NCI-H226 (cell line): ENCODE data around the gene PCGF2.
"Not testable (repeated sequence)": the region's sequence is repeated elsewhere in the genome, so short reads cannot be mapped to it uniquely, and the experiment has no call there.

Source experiments
- DNase-seq: peaks from one replicate; pipeline ENCODE4 v3.0.0-alpha.2; 2015

PCGF2 gene

DNA sequence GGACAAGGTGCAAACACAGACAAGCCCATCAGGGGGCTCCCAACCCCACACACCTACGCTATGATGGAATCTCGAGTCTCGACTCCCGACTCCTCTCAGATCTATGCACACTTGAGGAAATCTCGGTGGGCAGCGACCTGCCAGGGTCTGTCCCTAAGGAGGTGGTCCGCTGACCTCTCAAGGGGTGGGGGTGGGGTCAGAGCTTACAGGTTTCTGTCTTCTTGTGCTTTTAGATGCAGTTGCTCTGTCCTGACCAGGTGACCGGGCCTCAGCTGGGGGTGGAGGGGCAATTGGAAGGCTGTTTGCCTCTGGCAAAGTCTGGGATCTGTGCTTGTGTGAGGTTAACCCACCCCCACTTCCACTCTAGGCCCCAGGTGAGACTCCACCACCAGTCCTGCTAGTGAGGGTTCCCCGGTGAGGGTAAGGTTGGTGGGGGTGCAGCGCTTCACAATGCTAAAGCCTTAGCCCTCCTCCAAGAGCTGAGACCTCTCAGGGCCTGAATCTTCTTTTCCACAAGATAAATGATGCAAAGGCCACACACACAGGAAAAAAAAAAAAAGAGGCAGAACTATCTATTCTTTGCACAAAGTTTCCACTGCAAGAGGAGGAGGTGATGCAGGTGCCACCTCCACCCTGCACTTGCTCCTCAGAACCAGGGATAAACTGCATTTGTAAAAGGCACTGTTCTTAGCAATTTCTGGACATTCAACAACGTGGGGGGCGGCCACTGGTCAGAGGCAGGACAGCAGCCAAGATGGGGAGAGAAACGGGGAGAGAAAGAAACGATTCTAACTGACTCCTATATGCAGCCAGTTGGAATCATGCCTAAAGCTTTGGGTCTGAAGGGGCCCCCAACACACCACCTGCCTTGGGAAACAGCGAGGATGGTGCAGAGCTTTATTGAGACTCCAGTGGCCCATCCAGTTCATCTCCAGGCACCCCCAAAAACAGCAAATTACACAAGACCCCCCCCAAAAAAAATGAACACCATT, 13.9 kb downstream of the PCGF2 start:
- no peak for DNase-seq

GRCh38 chr17:38733282-38733981, 14.7 kb downstream of the PCGF2 start:
- no peak for DNase-seq

- no peak for DNase-seq
Observed at GRCh38 chr17:38732376-38733281, 15.5 kb downstream of the PCGF2 start.

- no peak for DNase-seq
Observed at GRCh38 chr17:38731526-38732294, 16.4 kb downstream of the PCGF2 start.

- peak; percentile 51 for DNase-seq
Observed at GRCh38 chr17:38730526-38731379, 17.4 kb downstream of the PCGF2 start.

DNA sequence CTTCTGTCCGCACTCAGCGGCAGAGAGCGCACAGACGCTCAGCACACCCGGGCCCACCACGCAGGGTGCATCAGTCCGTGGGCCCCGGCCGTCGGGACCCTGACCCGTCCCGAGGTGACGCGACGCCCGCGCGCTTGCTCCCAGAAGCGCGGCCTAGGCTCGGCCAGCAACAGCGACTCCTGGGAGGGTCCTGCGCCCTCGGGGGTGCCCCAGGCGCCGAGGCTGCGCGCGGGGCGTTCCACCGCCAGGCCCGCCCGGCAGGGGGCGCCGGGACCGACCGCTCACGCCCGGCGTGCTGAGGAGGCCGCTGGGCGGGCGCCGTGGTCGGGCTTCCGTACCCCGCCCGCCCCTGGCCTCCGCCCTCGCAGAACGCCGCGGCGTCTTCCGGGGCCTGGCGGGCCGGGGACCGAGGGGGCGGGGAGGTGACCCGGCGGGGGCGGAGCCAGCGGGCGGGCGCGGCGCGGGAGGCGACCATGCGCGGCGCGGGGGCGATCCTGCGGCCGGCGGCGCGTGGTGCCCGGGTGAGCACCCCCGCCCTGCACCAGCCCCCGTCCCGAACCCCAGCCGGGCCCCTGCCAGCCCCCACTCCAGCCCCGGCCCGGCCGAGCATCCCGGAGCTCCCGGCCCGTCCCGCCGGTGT, 18.1 kb downstream of the PCGF2 start, which contains the start of gene CISD3:
Gene CISD3 (plus strand): TSS at position 456 of the 640 bp plus-strand sequence. CDS start 18 bp downstream, at position 474.
- peak; percentile 83 for DNase-seq

- no peak for DNase-seq
Observed at GRCh38 chr17:38729368-38729885, 18.7 kb downstream of the PCGF2 start.

DNA sequence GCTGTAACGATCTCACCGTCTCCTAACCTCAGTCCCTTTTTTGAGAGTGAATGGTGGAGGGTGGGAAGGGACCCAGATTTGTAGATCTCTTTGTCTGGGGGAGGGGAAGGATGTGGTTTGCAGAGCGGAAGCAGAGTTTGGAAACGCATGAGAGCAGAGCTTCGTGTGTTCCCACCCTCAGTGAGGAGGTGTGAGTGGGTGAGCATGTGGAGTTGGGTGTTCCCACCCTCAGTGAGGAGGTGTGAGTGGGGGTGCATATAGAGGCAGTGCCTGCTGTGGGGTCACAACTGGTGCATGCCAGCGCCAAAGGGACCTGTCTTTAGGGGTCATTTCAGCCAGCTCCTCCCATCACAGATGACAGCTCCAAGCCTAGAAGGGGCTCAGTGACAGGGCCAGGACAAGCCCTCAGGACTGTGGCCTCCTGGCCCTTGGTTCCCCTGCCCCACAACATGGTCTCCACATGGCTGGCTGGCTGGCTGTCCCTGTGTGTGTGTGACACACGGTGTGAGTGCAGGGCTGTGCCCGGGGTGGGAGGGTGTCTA, 19.8 kb downstream of the PCGF2 start:
- no peak for DNase-seq

DNA sequence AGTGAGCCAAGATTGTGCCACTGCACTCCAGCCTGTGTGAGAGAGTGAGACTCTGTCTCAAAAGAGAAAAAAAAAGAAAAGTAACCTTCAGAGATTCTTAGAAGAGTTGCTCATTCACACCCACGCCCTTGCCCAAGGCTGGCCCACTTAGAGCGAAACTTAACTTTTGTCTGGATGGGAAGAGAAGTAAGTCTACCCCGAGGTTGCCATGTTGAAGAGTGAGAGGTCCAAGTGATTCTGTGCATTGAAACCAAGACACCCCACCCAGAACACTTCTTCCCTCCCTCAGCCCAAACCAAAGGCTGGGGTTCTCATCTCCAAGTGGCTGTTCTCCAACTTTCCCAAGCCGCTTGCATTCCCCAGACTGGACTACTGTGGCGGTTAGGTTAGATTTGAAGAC, 20.4 kb downstream of the PCGF2 start:
- no peak for DNase-seq

DNA sequence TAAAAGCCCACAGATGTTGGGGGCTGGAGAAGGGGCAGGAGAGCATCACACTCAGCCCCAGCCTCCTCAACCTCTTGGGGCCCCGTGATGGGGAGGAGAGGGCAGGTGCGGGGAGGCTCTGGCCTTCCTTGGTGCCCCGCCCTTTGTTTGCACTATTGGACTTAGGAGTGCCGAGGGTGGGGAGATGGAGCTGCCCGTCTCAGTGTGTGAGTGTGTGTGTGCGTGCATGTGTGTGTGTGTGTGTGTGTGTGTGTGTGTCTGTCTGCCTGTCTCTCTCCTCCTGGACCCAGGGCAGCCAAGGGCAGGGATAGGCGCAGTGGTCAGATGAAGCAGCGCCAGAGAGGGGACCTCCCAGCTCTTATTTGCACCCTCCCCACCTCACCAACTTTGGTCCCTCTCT, 22.0 kb downstream of the PCGF2 start:
- DNase-seq, result not testable (repeated sequence)

DNA sequence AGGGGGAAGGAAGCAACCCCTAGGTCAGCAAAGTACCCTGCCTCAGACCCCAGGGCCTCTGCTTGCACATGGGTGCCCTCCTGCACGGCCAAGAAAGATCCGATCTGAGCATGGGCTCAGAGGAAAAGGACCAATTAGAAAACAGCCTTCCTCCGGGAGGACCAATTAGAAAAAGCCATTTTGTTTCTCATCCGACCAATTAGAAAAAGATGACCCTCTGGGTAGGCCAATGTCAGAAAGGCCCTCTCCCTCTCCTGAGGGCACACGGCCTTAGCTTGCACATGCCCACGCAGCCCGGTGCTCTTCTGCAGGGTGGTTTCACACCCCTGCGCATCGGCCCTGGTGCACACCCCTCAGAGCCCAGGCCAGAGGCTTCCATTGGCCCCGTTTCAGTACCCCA, 23.1 kb downstream of the PCGF2 start:
- no peak for DNase-seq

DNA sequence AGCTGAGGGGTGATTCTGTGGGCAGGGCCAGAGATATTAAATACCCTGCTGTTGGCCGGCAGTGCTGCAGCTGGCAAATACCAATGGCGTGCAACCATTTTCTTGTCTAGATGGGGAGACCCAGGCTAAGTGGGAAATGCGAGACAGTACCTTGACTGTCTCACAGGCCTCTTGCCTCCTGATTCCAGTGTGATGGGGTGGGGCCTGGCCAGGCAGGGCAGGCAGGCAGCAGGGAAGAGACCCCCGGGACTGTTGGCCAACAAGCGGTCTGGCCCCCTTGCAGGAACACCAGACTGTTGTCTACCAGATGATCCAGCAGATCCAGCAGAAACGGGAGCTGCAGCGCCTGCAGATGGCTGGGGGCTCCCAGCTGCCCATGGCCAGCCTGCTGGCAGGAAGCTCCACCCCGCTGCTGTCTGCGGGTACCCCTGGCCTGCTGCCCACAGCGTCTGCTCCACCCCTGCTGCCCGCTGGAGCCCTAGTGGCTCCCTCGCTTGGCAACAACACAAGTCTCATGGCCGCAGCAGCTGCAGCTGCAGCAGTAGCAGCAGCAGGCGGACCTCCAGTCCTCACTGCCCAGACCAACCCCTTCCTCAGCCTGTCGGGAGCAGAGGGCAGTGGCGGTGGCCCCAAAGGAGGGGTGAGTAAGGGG, 23.7 kb downstream of the PCGF2 start:
- DNase-seq, result no peak

GRCh38 chr17:38721802-38722201, 26.3 kb downstream of the PCGF2 start:
- DNase-seq, result no peak

- DNase-seq, result no peak
Observed at GRCh38 chr17:38720941-38721340, 27.2 kb downstream of the PCGF2 start.

DNA sequence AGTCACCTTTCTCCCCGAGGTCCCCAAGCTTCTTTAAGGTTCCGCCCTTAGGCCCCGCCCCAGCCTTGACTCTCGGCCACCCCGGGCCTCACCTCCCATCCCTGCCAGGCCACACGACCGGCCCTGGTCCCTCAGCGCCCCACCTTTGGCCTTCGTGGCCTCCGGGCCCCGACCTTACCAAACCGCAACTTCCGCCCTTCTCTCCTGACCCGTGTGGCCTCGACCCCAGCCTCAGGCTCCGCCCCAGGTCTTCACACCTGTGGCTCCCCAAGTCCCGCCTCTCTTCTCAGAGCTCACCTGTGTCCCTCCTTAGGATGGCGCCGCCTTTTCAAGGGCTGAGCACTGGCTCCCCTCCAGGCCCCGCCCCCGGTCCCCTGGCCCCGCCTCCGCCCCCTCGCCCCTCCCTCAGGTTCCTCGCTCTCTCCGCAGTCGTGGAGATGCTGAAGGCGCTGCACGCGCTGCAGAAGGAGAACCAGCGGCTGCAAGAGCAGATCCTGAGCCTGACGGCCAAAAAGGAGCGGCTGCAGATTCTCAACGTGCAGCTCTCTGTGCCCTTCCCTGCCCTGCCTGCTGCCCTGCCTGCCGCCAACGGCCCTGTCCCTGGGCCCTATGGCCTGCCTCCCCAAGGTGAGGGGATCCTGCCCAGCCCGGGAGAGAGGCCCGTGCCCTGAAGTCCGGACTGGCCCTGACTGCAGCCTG, 28.0 kb downstream of the PCGF2 start:
- DNase-seq, result no peak

GRCh38 chr17:38719289-38719942, 28.7 kb downstream of the PCGF2 start:
- no peak for DNase-seq

DNA sequence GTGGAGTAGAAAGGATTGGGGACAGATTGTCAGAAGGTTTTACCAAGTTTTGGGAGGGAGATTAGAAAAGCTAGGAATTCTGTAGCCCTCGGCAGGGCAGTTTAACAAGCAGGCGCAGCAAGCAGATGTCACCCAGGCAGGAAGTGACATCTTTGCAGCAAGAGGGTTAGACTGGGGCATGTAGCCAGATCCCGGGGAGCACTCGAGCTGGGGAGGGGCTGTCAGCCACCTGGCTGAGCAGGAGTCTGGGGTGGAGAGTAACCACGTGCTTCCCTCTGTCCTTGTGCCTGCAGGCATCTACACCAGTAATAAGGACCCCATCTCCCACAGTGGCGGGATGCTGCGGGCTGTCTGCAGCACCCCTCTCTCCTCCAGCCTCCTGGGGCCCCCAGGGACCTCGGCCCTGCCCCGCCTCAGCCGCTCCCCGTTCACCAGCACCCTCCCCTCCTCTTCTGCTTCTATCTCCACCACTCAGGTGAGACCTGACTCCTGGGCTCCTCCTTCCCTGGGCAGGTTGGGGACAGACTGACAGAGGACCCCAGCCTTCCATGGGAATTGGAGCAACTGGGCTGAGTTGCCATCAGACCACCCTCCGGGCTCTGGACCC, 30.9 kb downstream of the PCGF2 start:
- no peak for DNase-seq
